ENCODE data around the gene CSRP1. TPM values are rescaled to one million over a fixed set of nuclear protein-coding genes. Genes with fewer than 3 reads are reported as not detected.

The CSRP1 gene
- total and polyA plus RNA-seq, 9 of the 15 experiments (the other 6 are each of a cell fraction or from before 2014, with no cell fraction given), result 6.8 to 39.4 (median 23.7) TPM

GRCh38 chr1:201554789-201555592 lies 48.1 kb upstream of the CSRP1 start (continued):
- TF ChIP-seq ZNF589 (CRISPR knock-in tag; IDR thresholded peaks at IDR 0.05; ENCODE audit: low read depth) (peak; percentile 75; the same call in 1 of the 2 replicates), IRF2 (CRISPR knock-in tag; IDR thresholded peaks at IDR 0.05) (no peak), PCBP1 (IDR thresholded peaks at IDR 0.05; ENCODE audit: low read depth, low read length, poor library complexity, severe bottlenecking) (no peak), LARP7 (IDR thresholded peaks at IDR 0.05) (no peak), TEAD2 (tag; IDR thresholded peaks at IDR 0.05) (no peak), KDM5B (IDR thresholded peaks at IDR 0.05; ENCODE audit: insufficient replicate concordance, low read depth, low read length) (no peak), MIER1 (IDR thresholded peaks at IDR 0.05; ENCODE audit: low read depth) (no peak), OTX1 (CRISPR knock-in tag; IDR thresholded peaks at IDR 0.05) (no peak), GATAD2A (IDR thresholded peaks at IDR 0.05) (no peak), NKRF (IDR thresholded peaks at IDR 0.05; ENCODE audit: borderline replicate concordance) (no peak), SRF (CRISPR knock-in tag; IDR thresholded peaks at IDR 0.05) (peak; percentile 51 to 94; a peak in 3 of 4 replicates), VEZF1 (CRISPR knock-in tag; IDR thresholded peaks at IDR 0.05) (no peak; the same call in 1 of the 2 replicates), RBM17 (IDR thresholded peaks at IDR 0.05; ENCODE audit: borderline replicate concordance, low read depth, low read length) (no peak), TRIM24 (IDR thresholded peaks at IDR 0.05) (no peak), RB1 (IDR thresholded peaks at IDR 0.05; ENCODE audit: low read depth) (no peak), SMARCA5 (IDR thresholded peaks at IDR 0.05) (no peak), RERE (CRISPR knock-in tag; IDR thresholded peaks at IDR 0.05; ENCODE audit: borderline replicate concordance) (no peak), HOXB6 (CRISPR knock-in tag; IDR thresholded peaks at IDR 0.05; ENCODE audit: borderline replicate concordance) (no peak), POLR2H (tag; IDR thresholded peaks at IDR 0.05; ENCODE audit: low read depth) (no peak), HDAC1 (IDR thresholded peaks at IDR 0.05) (no peak)
